ENCODE results near the gene KIAA1191.
"Not testable (repeated sequence)": the region's sequence is repeated elsewhere in the genome, so short reads cannot be mapped to it uniquely, and the experiment has no call there.

The KIAA1191 gene

DNA sequence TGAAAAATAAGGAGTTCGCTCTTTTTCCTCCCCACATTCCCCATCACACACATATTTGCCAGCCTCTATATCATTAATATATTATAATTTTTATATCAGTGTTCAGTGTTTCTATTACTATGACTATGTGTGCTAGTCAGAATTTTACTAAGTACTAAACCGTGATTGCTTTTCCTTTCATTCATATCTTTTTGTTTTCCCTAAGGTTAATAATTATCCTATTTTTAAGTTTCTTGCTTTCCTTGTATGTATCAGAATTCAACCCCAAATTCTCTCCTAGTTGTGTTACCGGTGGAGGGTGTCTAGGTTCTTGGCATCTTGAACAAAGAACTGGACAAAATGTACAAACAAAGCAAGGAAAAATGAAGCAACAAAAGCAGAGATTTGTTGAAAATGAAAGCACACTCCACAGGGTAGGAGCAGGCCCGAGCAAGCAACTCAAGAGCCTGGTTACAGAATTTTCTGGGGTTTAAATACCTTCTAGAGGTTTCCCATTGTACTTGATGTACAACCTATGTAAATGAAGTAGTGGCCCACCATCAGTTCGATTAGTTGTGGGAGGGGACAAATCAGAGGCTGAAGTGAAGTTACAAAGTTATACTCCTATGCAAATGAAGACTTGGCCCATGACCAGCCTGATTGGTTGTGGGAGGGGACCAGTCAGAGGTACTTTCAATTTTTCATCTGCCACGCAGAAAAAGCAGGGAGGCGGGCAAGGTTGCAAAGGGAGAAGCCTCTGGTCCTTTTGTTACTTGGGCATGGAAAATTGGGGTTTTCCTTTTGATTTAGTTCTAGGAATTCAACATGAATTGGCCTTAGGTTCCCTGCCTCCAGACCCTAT is 43.8 kb downstream of the KIAA1191 start:
- DNase-seq, result no peak

DNA sequence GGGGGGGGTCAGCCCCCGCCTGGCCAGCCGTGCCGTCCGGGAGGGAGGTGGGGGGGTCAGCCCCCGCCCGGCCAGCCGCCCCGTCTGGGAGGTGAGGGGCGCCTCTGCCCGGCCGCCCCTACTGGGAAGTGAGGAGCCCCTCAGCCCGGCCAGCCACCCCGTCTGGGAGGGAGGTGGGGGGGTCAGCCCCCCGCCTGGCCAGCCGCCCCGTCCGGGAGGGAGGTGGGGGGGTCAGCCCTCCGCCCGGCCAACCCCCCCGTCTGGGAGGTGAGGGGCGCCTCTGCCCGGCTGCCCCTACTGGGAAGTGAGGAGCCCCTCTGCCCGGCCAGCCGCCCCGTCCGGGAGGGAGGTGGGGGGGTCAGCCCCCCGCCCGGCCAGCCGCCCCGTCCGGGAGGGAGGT is 56.2 kb downstream of the KIAA1191 start:
- not testable (repeated sequence) for DNase-seq

Data from nucleus accumbens (tissue), 56 donors.